ENCODE data around the gene DKKL1. TPM values are rescaled to one million over a fixed set of nuclear protein-coding genes. Genes with fewer than 3 reads are reported as not detected.

DKKL1 gene
- total RNA-seq, 8 experiments from 2014 or later, result 0.38 to 5.2 (median 1.4) TPM; not detected in 2

GRCh38 chr19:49380391-49380790, 16.7 kb downstream of the DKKL1 start:
- no peaks in the 10 kb centered on the region for H3K4me1 ChIP-seq (replicated peaks in 1 of 2)
- no peak for ATAC-seq (replicated peaks in 6 of 8)

GRCh38 chr19:49382639-49383038, 19.0 kb downstream of the DKKL1 start:
- WGBS, 10 experiments, result 29 to 93% (median 67%) methylated on average over 1 to 5 of the region's 5 CpGs
- ATAC-seq (replicated peaks in 6 of 8), result no peak
- in situ Hi-C loops (cut with MboI; ENCODE audit: low pct_unique_long_range_greater_than_20kb in 2 of 9, low sequenced_read_pairs in 9 of 9, unreplicated experiment in 9 of 9), result loop anchor here in 1 of 9 experiments (25.0 kb wide), 1 partner anchor 155 kb away; the partner anchor contains the start of gene RCN3

More at GRCh38 chr19:49380391-49380790, 16.7 kb downstream of the DKKL1 start:
- in situ Hi-C loops (cut with MboI; ENCODE audit: low pct_unique_long_range_greater_than_20kb in 2 of 9, low sequenced_read_pairs in 9 of 9, unreplicated experiment in 9 of 9), result loop anchor here in 1 of 9 experiments (25.0 kb wide), 1 partner anchor 157 kb away; the partner anchor contains the start of gene RCN3
- Histone ChIP-seq H3K4me3 (no peak overlapping the region), H3K27ac (no peak overlapping the region)
- WGBS, 10 experiments, result 14 to 100% (median 76%) methylated on average over 1 to 3 of the region's 3 CpGs

DNA sequence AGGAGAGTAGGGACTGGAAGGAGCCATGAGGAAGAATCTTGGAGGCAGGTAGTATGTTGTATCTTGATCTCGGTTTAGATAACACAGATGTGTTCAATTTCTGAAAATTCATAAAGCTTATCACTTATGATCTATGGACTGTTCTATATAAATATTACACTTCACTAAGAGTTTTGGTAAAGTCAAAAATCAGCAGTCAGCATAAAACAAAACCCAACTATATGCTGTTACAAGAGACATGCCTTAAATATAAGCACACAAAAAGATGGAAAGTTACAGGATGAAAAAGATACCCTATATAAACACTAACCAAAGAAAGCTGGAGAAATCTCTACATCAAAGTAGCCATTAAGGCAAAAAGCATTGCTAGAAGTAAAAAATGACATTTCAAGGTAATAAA, 19.9 kb downstream of the DKKL1 start:
- no peak for ATAC-seq (replicated peaks in 6 of 8)
- 0 to 89% (median 72%) methylated on average over 1 of the region's 1 CpG; no CpG with 5 or more reads in 2 of the 10 experiments for WGBS, 10 experiments
- H3K27ac ChIP-seq, result no peak overlapping the region
- no peak overlapping the region for H3K4me3 ChIP-seq
- in situ Hi-C loops (cut with MboI; ENCODE audit: low pct_unique_long_range_greater_than_20kb in 2 of 9, low sequenced_read_pairs in 9 of 9, unreplicated experiment in 9 of 9), result loop anchor here in 1 of 9 experiments (25.0 kb wide), 1 partner anchor 154 kb away; the partner anchor contains the start of gene RCN3
- H3K4me1 ChIP-seq (replicated peaks in 1 of 2), result no peaks in the 10 kb centered on the region

More at GRCh38 chr19:49382639-49383038, 19.0 kb downstream of the DKKL1 start:
- Histone ChIP-seq H3K4me3 (no peak overlapping the region), H3K4me1 (replicated peaks in 1 of 2) (no peaks in the 10 kb centered on the region), H3K27ac (no peak overlapping the region)

GRCh38 chr19:49387936-49388372, 24.3 kb downstream of the DKKL1 start, which contains the start of gene KASH5:
Gene KASH5 (plus strand): TSS chr19:49388249. CDS start chr19:49390884, 2,635 bp downstream.
- Histone ChIP-seq H3K4me3 (no peak within 1 kb of the TSS), H3K4me1 (replicated peaks in 1 of 2) (peaks cover 0 to 4% of the 10 kb centered on the region in 2 donors), H3K27ac (no peak within 1 kb of the TSS)
- ATAC-seq (replicated peaks in 6 of 8), result peak in 1 of 8 experiments; percentile 50
- in situ Hi-C loops (cut with MboI; ENCODE audit: low pct_unique_long_range_greater_than_20kb in 2 of 9, low sequenced_read_pairs in 9 of 9, unreplicated experiment in 9 of 9), result loop anchor here in 1 of 9 experiments (25.0 kb wide), 1 partner anchor 149 kb away; the partner anchor contains the start of gene RCN3
- WGBS, 10 experiments, result 41 to 80% (median 67%) methylated on average over 1 to 10 of the region's 40 CpGs; no CpG with 5 or more reads in 7 of the 10 experiments

- ATAC-seq (replicated peaks in 6 of 8), result no peak
- no peak overlapping the region for H3K27ac ChIP-seq
- peaks cover 8% of the 10 kb centered on the region in 2 donors for H3K4me1 ChIP-seq (replicated peaks in 1 of 2)
- H3K4me3 ChIP-seq, result no peak overlapping the region
- in situ Hi-C loops (cut with MboI; ENCODE audit: low pct_unique_long_range_greater_than_20kb in 2 of 9, low sequenced_read_pairs in 9 of 9, unreplicated experiment in 9 of 9), result loop anchor here in 1 of 9 experiments (25.0 kb wide), 1 partner anchor 148 kb away; the partner anchor contains the start of gene RCN3
- WGBS, 10 experiments, result 40 to 100% (median 92%) methylated on average over 1 to 4 of the region's 20 CpGs; no CpG with 5 or more reads in 7 of the 10 experiments
These were observed 25.7 kb downstream of the DKKL1 start for GRCh38 chr19:49389406-49389805.

GRCh38 chr19:49390131-49390928, 26.7 kb downstream of the DKKL1 start:
- Histone ChIP-seq H3K4me1 (replicated peaks in 1 of 2) (peaks cover 8% of the 10 kb centered on the region in 2 donors), H3K27ac (no peak overlapping the region), H3K4me3 (no peak overlapping the region)
- WGBS, 10 experiments, result 43 to 73% methylated on average over 1 to 6 of the region's 26 CpGs; no CpG with 5 or more reads in 8 of the 10 experiments
- no peak for ATAC-seq (replicated peaks in 6 of 8)
- in situ Hi-C loops (cut with MboI; ENCODE audit: low pct_unique_long_range_greater_than_20kb in 2 of 9, low sequenced_read_pairs in 9 of 9, unreplicated experiment in 9 of 9), result loop anchor here in 3 of 9 experiments (10.0 to 25.0 kb wide), 2 partner anchors 54 to 147 kb away; partner anchors contain the start of genes SLC17A7 (in 2 of the 3) and RCN3 (in 1 of the 3)

GRCh38 chr19:49390929-49391359, 27.3 kb downstream of the DKKL1 start:
- Histone ChIP-seq H3K27ac (no peak overlapping the region), H3K4me1 (replicated peaks in 1 of 2) (peaks cover 8% of the 10 kb centered on the region in 2 donors), H3K4me3 (no peak overlapping the region)
- ATAC-seq (replicated peaks in 6 of 8), result peak in 1 of 8 experiments; percentile 11
- 0 to 33% (median 10%) methylated on average over 1 to 6 of the region's 9 CpGs; no CpG with 5 or more reads in 4 of the 10 experiments for WGBS, 10 experiments
- in situ Hi-C loops (cut with MboI; ENCODE audit: low pct_unique_long_range_greater_than_20kb in 2 of 9, low sequenced_read_pairs in 9 of 9, unreplicated experiment in 9 of 9), result loop anchor here in 3 of 9 experiments (10.0 to 25.0 kb wide), 2 partner anchors 54 to 146 kb away; partner anchors contain the start of genes SLC17A7 (in 2 of the 3) and RCN3 (in 1 of the 3)

- 4 to 80% (median 43%) methylated on average over 1 to 9 of the region's 14 CpGs; no CpG with 5 or more reads in 1 of the 10 experiments for WGBS, 10 experiments
- in situ Hi-C loops (cut with MboI; ENCODE audit: low pct_unique_long_range_greater_than_20kb in 2 of 9, low sequenced_read_pairs in 9 of 9, unreplicated experiment in 9 of 9), result loop anchor here in 3 of 9 experiments (10.0 to 25.0 kb wide), 2 partner anchors 53 to 146 kb away; partner anchors contain the start of genes SLC17A7 (in 2 of the 3) and RCN3 (in 1 of the 3)
- no peak overlapping the region for H3K4me3 ChIP-seq
- peak; percentile 90 to 98 (median 96) for ATAC-seq (replicated peaks in 6 of 8)
- H3K4me1 ChIP-seq (replicated peaks in 1 of 2), result peaks cover 8% of the 10 kb centered on the region in 2 donors
- H3K27ac ChIP-seq, result no peak overlapping the region
These were observed 28.1 kb downstream of the DKKL1 start for GRCh38 chr19:49391581-49392399.

DNA sequence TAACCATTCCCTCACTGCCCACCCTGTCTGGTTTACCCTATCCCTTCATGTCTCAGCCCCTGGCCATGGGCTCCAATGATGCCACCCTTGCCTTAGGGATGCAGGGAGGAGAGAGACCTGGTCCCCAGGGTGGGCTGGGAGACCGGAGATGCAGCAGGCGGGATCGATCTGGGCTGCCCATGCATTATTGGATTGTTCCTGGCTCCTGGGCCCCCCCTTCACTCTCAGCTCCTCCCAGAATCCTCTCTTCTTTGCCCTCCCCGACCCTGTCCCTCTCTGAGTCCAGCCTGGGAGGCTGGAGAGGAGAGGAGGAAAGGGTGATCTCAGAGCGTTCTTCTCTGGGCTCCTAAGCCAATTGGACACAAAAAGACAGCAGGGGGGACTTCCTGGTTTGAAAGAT, 30.2 kb downstream of the DKKL1 start:
- no peak overlapping the region for H3K4me3 ChIP-seq
- 0% methylated on average over 1 of the region's 5 CpGs; no CpG with 5 or more reads in 9 of the 10 experiments for WGBS, 10 experiments
- peaks cover 8% of the 10 kb centered on the region in 2 donors for H3K4me1 ChIP-seq (replicated peaks in 1 of 2)
- in situ Hi-C loops (cut with MboI; ENCODE audit: low pct_unique_long_range_greater_than_20kb in 2 of 9, low sequenced_read_pairs in 9 of 9, unreplicated experiment in 9 of 9), result loop anchor here in 3 of 9 experiments (10.0 to 25.0 kb wide), 2 partner anchors 51 to 143 kb away; partner anchors contain the start of genes SLC17A7 (in 2 of the 3) and RCN3 (in 1 of the 3)
- H3K27ac ChIP-seq, result no peak overlapping the region
- peak in 5 of 8 experiments; percentile 17 to 52 (median 24) for ATAC-seq (replicated peaks in 6 of 8)

DNA sequence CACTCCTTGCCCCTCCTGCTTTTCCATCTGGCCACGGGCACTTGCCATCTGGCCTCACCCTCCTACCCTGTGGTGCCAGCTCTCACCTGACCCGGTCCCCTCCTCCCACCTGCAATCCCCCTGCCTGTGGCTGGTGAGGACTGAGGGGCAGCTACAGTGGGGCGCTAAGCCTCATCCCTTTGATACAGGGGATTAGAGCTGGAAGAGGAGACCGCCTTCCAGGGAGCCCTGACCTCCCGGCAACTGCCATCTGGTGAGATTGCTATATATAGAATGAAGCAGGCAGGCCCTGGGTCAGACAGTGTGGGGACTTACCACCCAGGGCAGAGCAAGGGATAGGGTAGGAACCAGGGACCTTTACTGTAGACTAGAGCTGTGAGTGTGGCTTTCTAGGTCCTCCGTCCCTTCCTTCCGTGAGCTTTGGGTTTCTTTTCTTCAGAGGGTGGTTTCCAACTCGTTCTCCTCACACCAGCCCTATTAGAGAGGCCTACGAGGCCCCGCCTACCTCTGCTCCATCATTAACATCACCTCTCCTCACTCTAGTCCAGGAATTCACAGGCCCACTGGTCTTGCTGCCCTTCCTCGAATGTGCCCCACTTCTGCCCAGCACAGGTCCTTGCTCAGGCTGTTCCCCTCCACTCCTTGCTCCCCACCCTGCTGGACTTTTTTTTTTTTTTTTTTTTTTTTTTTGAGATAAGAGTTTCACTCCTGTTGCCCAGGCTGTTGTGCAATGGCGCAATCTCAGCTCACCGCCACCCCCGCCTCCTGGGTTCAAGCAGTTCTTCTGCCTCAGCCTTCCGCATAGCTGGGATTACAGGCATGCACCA, 32.1 kb downstream of the DKKL1 start:
- 48 to 77% (median 69%) methylated on average over 3 to 9 of the region's 15 CpGs; no CpG with 5 or more reads in 4 of the 10 experiments for WGBS, 10 experiments
- no peak overlapping the region for H3K4me3 ChIP-seq
- ATAC-seq (replicated peaks in 6 of 8), result no peak
- H3K27ac ChIP-seq, result no peak overlapping the region
- in situ Hi-C loops (cut with MboI; ENCODE audit: low pct_unique_long_range_greater_than_20kb in 2 of 9, low sequenced_read_pairs in 9 of 9, unreplicated experiment in 9 of 9), result loop anchor here in 3 of 9 experiments (10.0 to 25.0 kb wide), 2 partner anchors 49 to 142 kb away; partner anchors contain the start of genes SLC17A7 (in 2 of the 3) and RCN3 (in 1 of the 3)
- peaks cover 8% of the 10 kb centered on the region in 2 donors for H3K4me1 ChIP-seq (replicated peaks in 1 of 2)
